HepG2 (cell line): Measurements from ENCODE around the gene RPL5. TPM values are rescaled to one million over a fixed set of nuclear protein-coding genes. Genes with fewer than 3 reads are reported as not detected.
A peak's percentile ranks its signal among the peaks of the same experiment; 100 is the strongest.

Source experiments
- ATAC-seq: fragments of 200-7000 bp; cut with Tn5 transposase; 3 replicates; pipeline ENCODE4 v1.9.1; 2020; ENCODE audit warnings: mild to moderate bottlenecking, moderate library complexity
- BruUV-seq: library from RNA; stranded (reverse); fragments of 400-500 nt; replicated peaks from 2 replicates; lab custom pipeline; 2021; lab: Mats Ljungman, UMichigan
- CTCF ChIA-PET: fragments of 300-600 bp; formaldehyde crosslinking; extraction: SDS; loops from one replicate; lab custom pipeline; 2021; ENCODE audit warnings: low total read pairs, inconsistent platforms, low intra/inter-chr PET ratio; lab: Yijun Ruan, JAX
- POLR2A ChIA-PET: fragments of 350-600 bp; sonication (Branson Sonifier 250); formaldehyde crosslinking; loops from one replicate; lab custom pipeline; 2020; ENCODE audit warnings: antibody characterized with exemption, inconsistent platforms; lab: Yijun Ruan, JAX
- DNase-seq: peaks from one replicate; pipeline ENCODE4 v3.0.0-alpha.2; 2015; ENCODE audit warnings: low spot score
- FAIRE-seq: peaks from 3 replicates; lab custom pipeline; 2011; peaks lifted over from hg19 to GRCh38; lab: Jason Lieb, UNC
- H2AFZ ChIP-seq: one replicate; pipeline ENCODE4 v1.6.1; 2011; ENCODE audit warnings: low read length, inconsistent platforms
- H3K27ac ChIP-seq: fragments of 300-600 bp; 3 replicates; pipeline ENCODE4 v1.8.0; 2011; ENCODE audit warnings: mixed run types, mild to moderate bottlenecking, mixed read lengths, low read length, inconsistent platforms; ENCODE audit not compliant: insufficient read depth; ENCODE audit errors: extremely low read length
- H3K27me3 ChIP-seq, 2 experiments: fragments of 200-600 bp in 1 of 2; 2 replicates in 1 of 2; 3 replicates in 1 of 2; pipeline versions ENCODE4 v1.6.0 to v1.8.0; 2011; ENCODE audit warnings: low read length in 2 of 2, mild to moderate bottlenecking in 2 of 2, moderate library complexity in 2 of 2, inconsistent platforms in 1 of 2; ENCODE audit not compliant: insufficient read depth in 2 of 2, control insufficient read depth in 1 of 2
- H3K36me3 ChIP-seq, 2 experiments: fragments of 200-600 bp in 1 of 2; replicated peaks in 1 of 2; 2 replicates in 1 of 2; 3 replicates in 1 of 2; pipeline versions ENCODE4 v1.5.1 to v1.8.0; 2011; ENCODE audit warnings: low read length in 2 of 2, inconsistent platforms in 1 of 2; ENCODE audit not compliant: insufficient read depth in 2 of 2, control insufficient read depth in 1 of 2
- H3K4me1 ChIP-seq: 2 replicates; pipeline ENCODE4 v1.5.1; 2012; ENCODE audit warnings: low read length, inconsistent platforms; ENCODE audit not compliant: insufficient read depth
- H3K4me2 ChIP-seq: 2 replicates; pipeline ENCODE4 v1.6.0; 2011; ENCODE audit warnings: low read depth, low read length, inconsistent platforms
- H3K4me3 ChIP-seq, 3 experiments: fragments of 200-600 bp in 1 of 3; sonication (generic), shearing (Covaris generic) in 1 of 3; replicated peaks in 1 of 3; 2 replicates each; pipeline ENCODE4 v1.5.1; 2011 to 2016; ENCODE audit warnings: low read length in 3 of 3, inconsistent platforms in 2 of 3, low read depth in 2 of 3, mild to moderate bottlenecking in 2 of 3, control low read depth in 1 of 3, mixed read lengths in 1 of 3; ENCODE audit not compliant: insufficient read depth in 1 of 3
- H3K79me2 ChIP-seq: one replicate; pipeline ENCODE4 v1.6.1; 2011; ENCODE audit warnings: low read length, inconsistent platforms; ENCODE audit not compliant: insufficient read depth
- H3K9ac ChIP-seq: 2 replicates; pipeline ENCODE4 v1.6.0; 2011; ENCODE audit warnings: mild to moderate bottlenecking, low read depth, low read length, inconsistent platforms; ENCODE audit not compliant: insufficient read depth
- H3K9me3 ChIP-seq: 2 replicates; pipeline ENCODE4 v1.5.1; 2012; ENCODE audit warnings: mild to moderate bottlenecking, low read length
- H4K20me1 ChIP-seq: 2 replicates; pipeline ENCODE4 v1.6.0; 2011; ENCODE audit warnings: inconsistent platforms, mild to moderate bottlenecking, low read length, moderate library complexity; ENCODE audit not compliant: insufficient read depth
- AGO2 ChIP-seq: fragments of 200-400 bp; formaldehyde crosslinking; optimal IDR thresholded peaks from 2 replicates; pipeline ENCODE3; 2017; ENCODE audit warnings: mild to moderate bottlenecking, low read depth, low read length, moderate library complexity
- CENPX ChIP-seq: sonication (generic); formaldehyde crosslinking; IDR thresholded peaks from 2 replicates; pipeline ENCODE4 v1.9.0; 2021; ENCODE audit warnings: mild to moderate bottlenecking, missing genetic modification reagents, moderate library complexity
- FOXK2 ChIP-seq: fragments of 450-650 bp; IDR thresholded peaks from 2 replicates; pipeline ENCODE4 v1.6.1; 2016
- PAF1 ChIP-seq: IDR thresholded peaks from 2 replicates; pipeline ENCODE4 v1.6.1; 2016; ENCODE audit warnings: missing genetic modification reagents, missing compliant biosample characterization
- POLR2G ChIP-seq: fragments of 200-400 bp; formaldehyde crosslinking; IDR thresholded peaks from 2 replicates; pipeline ENCODE4 v1.6.1; 2018; ENCODE audit warnings: mild to moderate bottlenecking, low read depth, low read length, moderate library complexity
- SALL2 ChIP-seq: sonication (generic); formaldehyde crosslinking; IDR thresholded peaks from 2 replicates; pipeline ENCODE4 v1.8.1; 2023; ENCODE audit warnings: mild to moderate bottlenecking, missing genetic modification reagents, inconsistent platforms
- WGBS: methylation state at CpG from one replicate; pipeline ENCODE4 v1.1.6; 2017; ENCODE audit warnings: low lambda C conversion rate; 5-methylcytosine and 5-hydroxymethylcytosine counted together
- in situ Hi-C: cut with HindIII; loops from 2 replicates; pipeline ENCODE4 v1.10.0; 2017; ENCODE audit warnings: low pct_unique_long_range_greater_than_20kb; ENCODE audit not compliant: extremely low pct_ligation_motif_present
- intact Hi-C: fragments of 100-400 bp; cut with micrococcal nuclease; formaldehyde crosslinking; loops from one replicate; pipeline ENCODE4 v1.10.0; 2022; ENCODE audit not compliant: unreplicated experiment
- polyA plus RNA-seq, 8 experiments: library from polyadenylated mRNA; depleted of rRNA in 3 of 8; stranded (reverse) in 7 of 8; unstranded in 1 of 8; fragments of >200 nt; fragmentation: Illumina TruSeq in 4 of 8; extraction: Trizol in 4 of 8; gene quantifications; 2 replicates each; pipeline versions ENCODE4 v1.2.1 to v1.2.3, GENCODE V29; 2011 to 2016; ENCODE audit warnings: low read depth in 4 of 8, missing spikeins in 1 of 8, mixed read lengths in 1 of 8; ENCODE audit not compliant: insufficient read depth in 1 of 8
- total RNA-seq, 5 experiments: library from RNA; depleted of rRNA; stranded (reverse); fragments of >200 nt; fragmentation: Illumina TruSeq; extraction: Trizol; gene quantifications; 2 replicates each; pipeline ENCODE4 v1.2.3, GENCODE V29; 2016; ENCODE audit warnings: low read depth in 1 of 5
- TF ChIP-seq, protein P1 (sequence below): sonication (generic); formaldehyde crosslinking; IDR thresholded peaks from 2 replicates; pipeline ENCODE4 v1.5.0; 2020; ENCODE audit warnings: missing genetic modification reagents

Gene RPL5
- total and polyA plus RNA-seq, 2 of the 13 experiments (the other 11 are each of a cell fraction or from before 2014, with no cell fraction given): 2,304 to 2,520 TPM

DNA sequence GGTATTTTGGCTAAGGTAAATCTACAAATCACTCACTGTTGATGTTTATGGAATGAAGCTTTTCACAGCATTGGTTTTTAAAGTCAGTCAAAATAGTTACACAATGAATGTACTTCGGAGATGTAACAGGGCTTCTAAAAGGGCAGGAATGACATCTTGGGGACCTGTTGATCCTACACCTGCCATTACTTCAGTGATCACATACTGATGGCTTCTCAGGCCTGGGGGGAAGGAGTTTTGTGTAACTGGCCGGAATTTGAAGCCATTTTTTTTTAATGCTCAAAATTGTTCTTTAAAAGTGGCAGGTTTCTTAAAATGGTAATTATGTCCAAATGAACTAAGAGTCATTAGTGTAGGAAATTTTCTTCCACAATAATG lies 11.2 kb downstream of the RPL5 start:
- TF ChIP-seq, protein P1, sequence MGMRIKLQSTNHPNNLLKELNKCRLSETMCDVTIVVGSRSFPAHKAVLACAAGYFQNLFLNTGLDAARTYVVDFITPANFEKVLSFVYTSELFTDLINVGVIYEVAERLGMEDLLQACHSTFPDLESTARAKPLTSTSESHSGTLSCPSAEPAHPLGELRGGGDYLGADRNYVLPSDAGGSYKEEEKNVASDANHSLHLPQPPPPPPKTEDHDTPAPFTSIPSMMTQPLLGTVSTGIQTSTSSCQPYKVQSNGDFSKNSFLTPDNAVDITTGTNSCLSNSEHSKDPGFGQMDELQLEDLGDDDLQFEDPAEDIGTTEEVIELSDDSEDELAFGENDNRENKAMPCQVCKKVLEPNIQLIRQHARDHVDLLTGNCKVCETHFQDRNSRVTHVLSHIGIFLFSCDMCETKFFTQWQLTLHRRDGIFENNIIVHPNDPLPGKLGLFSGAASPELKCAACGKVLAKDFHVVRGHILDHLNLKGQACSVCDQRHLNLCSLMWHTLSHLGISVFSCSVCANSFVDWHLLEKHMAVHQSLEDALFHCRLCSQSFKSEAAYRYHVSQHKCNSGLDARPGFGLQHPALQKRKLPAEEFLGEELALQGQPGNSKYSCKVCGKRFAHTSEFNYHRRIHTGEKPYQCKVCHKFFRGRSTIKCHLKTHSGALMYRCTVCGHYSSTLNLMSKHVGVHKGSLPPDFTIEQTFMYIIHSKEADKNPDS: no peak
- TF ChIP-seq POLR2G (0 out of 2 replicates have a peak, but pooled peaks have one; percentile 3), SALL2 (CRISPR knock-in tag) (no peak), FOXK2 (no peak), CENPX (CRISPR knock-in tag) (no peak), AGO2 (peak; percentile 25), PAF1 (CRISPR knock-in tag) (peak; percentile 37; the same call in 1 of the 2 replicates)
- TF ChIP-seq, all 625 proteins: peak for 3
- intact Hi-C loops: no loop called here
- Histone ChIP-seq H3K4me2 (no peak overlapping the region), H3K27ac (no peak overlapping the region), H3K9me3 (no peaks in the 10 kb centered on the region), H3K4me3 (no peak overlapping the region), H3K4me1 (peaks cover 21% of the 10 kb centered on the region), H3K9ac (no peak overlapping the region), H3K36me3 (peaks cover 12 to 62% of the 10 kb centered on the region in 2 experiments), H3K27me3 (no peaks in the 10 kb centered on the region), H2AFZ (no peak overlapping the region), H3K79me2 (peaks cover 24% of the 10 kb centered on the region), H4K20me1 (peaks cover 35% of the 10 kb centered on the region)
- in situ Hi-C loops: no loop called here
- ChIA-PET POLR2A (interaction anchor here (1.5 kb wide), 1 partner anchor 11 kb away, joined by 8 read pairs; the partner anchor contains the start of gene RPL5), CTCF (no interaction called here)
- no TSS peak for BruUV-seq
- ATAC-seq: no peak
- 46% methylated on average over 2 of the region's 2 CpGs for WGBS
- DNase-seq: no peak
- FAIRE-seq: no peak
